Bladder microvascular endothelial cell (primary cell): ENCODE results near the gene NTMT1. TPM values are rescaled to one million over a fixed set of nuclear protein-coding genes. Genes with fewer than 3 reads are reported as not detected.

Experiments
- total RNA-seq: library from RNA; depleted of rRNA; stranded (reverse); fragments of >200 nt; gene quantifications from 2 replicates; pipeline ENCODE4 v1.2.3, GENCODE V29; 2014

Gene NTMT1
- 23.5 and 27.2 TPM in 2 replicates for total RNA-seq

GRCh38 chr9:129626079-129626624, at the start of gene NTMT1:
NTMT1 (plus strand) TSS chr9:129626163; CDS start chr9:129632704, 6,541 bp downstream.

GRCh38 chr9:129620669-129621295, 5.2 kb upstream of the NTMT1 start, which contains the start of gene C9orf50:
C9orf50 (minus strand) TSS chr9:129621101; CDS start chr9:129620574, 527 bp downstream.

GRCh38 chr9:129641750-129642585, 16.0 kb downstream of the NTMT1 start, which contains the start of gene ASB6:
ASB6 (minus strand) TSS chr9:129642151; CDS start chr9:129641999, 152 bp downstream.

GRCh38 chr9:129665389-129665775, 39.4 kb downstream of the NTMT1 start, which contains the start of gene PRRX2:
PRRX2 (plus strand) TSS chr9:129665647; CDS start chr9:129665868, 221 bp downstream.

Other genes starting within 250 kb of the NTMT1 start
- under 0.01 TPM in 1 of 2 replicates, not detected in the other for gene C9orf50, start 5.1 kb upstream of the NTMT1 start, total RNA-seq
- 12.5 and 14.7 TPM in 2 replicates for gene ASB6, start 16.0 kb downstream of the NTMT1 start, total RNA-seq
- gene PRRX2, start 39.5 kb downstream of the NTMT1 start, total RNA-seq, result 0.16 TPM in 1 of 2 replicates, not detected in the other
- 0.32 and 0.94 TPM in 2 replicates for gene PTGES, start 126.9 kb downstream of the NTMT1 start, total RNA-seq
- 18.6 and 31.9 TPM in 2 replicates for gene TOR1B, start 177.0 kb downstream of the NTMT1 start, total RNA-seq
- gene TOR1A, start 198.0 kb downstream of the NTMT1 start, total RNA-seq, result 23.2 and 34.4 TPM in 2 replicates
- 29.3 and 41.1 TPM in 2 replicates for gene C9orf78, start 209.1 kb downstream of the NTMT1 start, total RNA-seq
- gene USP20, start 209.3 kb downstream of the NTMT1 start, total RNA-seq, result 5.5 and 10.1 TPM in 2 replicates